ENCODE results near the gene ZNF324B. TPM values are rescaled to one million over a fixed set of nuclear protein-coding genes. Genes with fewer than 3 reads are reported as not detected.

The ZNF324B gene
- total and polyA plus RNA-seq, 4 donors, result 0.53 to 4.9 (median 2.8) TPM

DNA sequence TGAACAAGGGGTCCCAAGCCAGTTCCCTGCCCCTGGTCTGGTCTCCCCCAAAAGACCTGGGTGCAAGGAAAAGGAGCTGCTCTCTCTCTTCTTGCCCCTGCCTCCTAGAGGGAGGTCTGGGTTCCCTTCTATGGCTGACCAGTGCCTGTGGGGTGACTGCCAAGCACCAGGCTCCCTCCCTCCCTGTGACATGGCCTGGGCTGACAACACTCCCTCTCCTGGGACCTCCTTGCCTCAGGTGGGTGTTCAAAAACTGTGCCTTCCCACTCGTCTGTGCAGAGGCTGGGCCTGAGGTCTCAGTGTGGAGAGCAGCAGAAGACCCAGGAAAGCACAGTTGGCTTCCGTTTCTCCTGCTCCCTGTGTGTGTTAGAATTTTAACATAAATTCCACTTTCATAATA is 29.4 kb downstream of the ZNF324B start:
- no peaks in the 10 kb centered on the region for H3K9me3 ChIP-seq (ENCODE audit: control insufficient read depth in 4 of 4, low read length in 3 of 4)
- no peaks in the 10 kb centered on the region for H3K27me3 ChIP-seq (ENCODE audit: control insufficient read depth in 4 of 4, insufficient read depth in 4 of 4, low read length in 3 of 4)
- no peak overlapping the region for H3K27ac ChIP-seq (ENCODE audit: low read depth in 1 of 2, low read length in 2 of 2)
- H3K9ac ChIP-seq (ENCODE audit: low read depth in 1 of 2, low read length in 2 of 2), result no peak overlapping the region
- TF ChIP-seq YY1 (IDR thresholded peaks at IDR 0.05) (no peak), HNF4G (IDR thresholded peaks at IDR 0.05) (no peak), HNF4A (conservative IDR thresholded peaks at IDR 0.05) (no peak), RAD21 (IDR thresholded peaks at IDR 0.05) (no peak), FOXA1 (IDR thresholded peaks at IDR 0.05) (no peak), NR2F2 (IDR thresholded peaks at IDR 0.05) (no peak), FOXA2 (IDR thresholded peaks at IDR 0.05) (no peak), SP1 (IDR thresholded peaks at IDR 0.05) (no peak), TAF1 (conservative IDR thresholded peaks at IDR 0.05) (no peak)
- TF ChIP-seq, protein P1, sequence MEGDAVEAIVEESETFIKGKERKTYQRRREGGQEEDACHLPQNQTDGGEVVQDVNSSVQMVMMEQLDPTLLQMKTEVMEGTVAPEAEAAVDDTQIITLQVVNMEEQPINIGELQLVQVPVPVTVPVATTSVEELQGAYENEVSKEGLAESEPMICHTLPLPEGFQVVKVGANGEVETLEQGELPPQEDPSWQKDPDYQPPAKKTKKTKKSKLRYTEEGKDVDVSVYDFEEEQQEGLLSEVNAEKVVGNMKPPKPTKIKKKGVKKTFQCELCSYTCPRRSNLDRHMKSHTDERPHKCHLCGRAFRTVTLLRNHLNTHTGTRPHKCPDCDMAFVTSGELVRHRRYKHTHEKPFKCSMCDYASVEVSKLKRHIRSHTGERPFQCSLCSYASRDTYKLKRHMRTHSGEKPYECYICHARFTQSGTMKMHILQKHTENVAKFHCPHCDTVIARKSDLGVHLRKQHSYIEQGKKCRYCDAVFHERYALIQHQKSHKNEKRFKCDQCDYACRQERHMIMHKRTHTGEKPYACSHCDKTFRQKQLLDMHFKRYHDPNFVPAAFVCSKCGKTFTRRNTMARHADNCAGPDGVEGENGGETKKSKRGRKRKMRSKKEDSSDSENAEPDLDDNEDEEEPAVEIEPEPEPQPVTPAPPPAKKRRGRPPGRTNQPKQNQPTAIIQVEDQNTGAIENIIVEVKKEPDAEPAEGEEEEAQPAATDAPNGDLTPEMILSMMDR (IDR thresholded peaks at IDR 0.05; ENCODE audit: low read depth, low read length, missing input control), result no peak
- TF ChIP-seq, protein P2, sequence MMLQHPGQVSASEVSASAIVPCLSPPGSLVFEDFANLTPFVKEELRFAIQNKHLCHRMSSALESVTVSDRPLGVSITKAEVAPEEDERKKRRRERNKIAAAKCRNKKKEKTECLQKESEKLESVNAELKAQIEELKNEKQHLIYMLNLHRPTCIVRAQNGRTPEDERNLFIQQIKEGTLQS (IDR thresholded peaks at IDR 0.05), result no peak
- TF ChIP-seq, protein P3, sequence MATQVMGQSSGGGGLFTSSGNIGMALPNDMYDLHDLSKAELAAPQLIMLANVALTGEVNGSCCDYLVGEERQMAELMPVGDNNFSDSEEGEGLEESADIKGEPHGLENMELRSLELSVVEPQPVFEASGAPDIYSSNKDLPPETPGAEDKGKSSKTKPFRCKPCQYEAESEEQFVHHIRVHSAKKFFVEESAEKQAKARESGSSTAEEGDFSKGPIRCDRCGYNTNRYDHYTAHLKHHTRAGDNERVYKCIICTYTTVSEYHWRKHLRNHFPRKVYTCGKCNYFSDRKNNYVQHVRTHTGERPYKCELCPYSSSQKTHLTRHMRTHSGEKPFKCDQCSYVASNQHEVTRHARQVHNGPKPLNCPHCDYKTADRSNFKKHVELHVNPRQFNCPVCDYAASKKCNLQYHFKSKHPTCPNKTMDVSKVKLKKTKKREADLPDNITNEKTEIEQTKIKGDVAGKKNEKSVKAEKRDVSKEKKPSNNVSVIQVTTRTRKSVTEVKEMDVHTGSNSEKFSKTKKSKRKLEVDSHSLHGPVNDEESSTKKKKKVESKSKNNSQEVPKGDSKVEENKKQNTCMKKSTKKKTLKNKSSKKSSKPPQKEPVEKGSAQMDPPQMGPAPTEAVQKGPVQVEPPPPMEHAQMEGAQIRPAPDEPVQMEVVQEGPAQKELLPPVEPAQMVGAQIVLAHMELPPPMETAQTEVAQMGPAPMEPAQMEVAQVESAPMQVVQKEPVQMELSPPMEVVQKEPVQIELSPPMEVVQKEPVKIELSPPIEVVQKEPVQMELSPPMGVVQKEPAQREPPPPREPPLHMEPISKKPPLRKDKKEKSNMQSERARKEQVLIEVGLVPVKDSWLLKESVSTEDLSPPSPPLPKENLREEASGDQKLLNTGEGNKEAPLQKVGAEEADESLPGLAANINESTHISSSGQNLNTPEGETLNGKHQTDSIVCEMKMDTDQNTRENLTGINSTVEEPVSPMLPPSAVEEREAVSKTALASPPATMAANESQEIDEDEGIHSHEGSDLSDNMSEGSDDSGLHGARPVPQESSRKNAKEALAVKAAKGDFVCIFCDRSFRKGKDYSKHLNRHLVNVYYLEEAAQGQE (IDR thresholded peaks at IDR 0.05), result no peak
- TF ChIP-seq, protein P4, sequence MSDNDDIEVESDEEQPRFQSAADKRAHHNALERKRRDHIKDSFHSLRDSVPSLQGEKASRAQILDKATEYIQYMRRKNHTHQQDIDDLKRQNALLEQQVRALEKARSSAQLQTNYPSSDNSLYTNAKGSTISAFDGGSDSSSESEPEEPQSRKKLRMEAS (IDR thresholded peaks at IDR 0.05), result no peak
- TF ChIP-seq, protein P5, sequence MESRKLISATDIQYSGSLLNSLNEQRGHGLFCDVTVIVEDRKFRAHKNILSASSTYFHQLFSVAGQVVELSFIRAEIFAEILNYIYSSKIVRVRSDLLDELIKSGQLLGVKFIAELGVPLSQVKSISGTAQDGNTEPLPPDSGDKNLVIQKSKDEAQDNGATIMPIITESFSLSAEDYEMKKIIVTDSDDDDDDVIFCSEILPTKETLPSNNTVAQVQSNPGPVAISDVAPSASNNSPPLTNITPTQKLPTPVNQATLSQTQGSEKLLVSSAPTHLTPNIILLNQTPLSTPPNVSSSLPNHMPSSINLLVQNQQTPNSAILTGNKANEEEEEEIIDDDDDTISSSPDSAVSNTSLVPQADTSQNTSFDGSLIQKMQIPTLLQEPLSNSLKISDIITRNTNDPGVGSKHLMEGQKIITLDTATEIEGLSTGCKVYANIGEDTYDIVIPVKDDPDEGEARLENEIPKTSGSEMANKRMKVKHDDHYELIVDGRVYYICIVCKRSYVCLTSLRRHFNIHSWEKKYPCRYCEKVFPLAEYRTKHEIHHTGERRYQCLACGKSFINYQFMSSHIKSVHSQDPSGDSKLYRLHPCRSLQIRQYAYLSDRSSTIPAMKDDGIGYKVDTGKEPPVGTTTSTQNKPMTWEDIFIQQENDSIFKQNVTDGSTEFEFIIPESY (IDR thresholded peaks at IDR 0.05), result no peak
- no peak for DNase-seq (ENCODE audit: low spot score)
- H3K36me3 ChIP-seq (ENCODE audit: control insufficient read depth in 4 of 4, insufficient read depth in 3 of 4, low read depth in 1 of 4, low read length in 3 of 4), result peaks cover 0 to 15% (median 5%) of the 10 kb centered on the region in 4 donors
- H3K4me3 ChIP-seq (ENCODE audit: low read depth in 1 of 3, low read length in 3 of 3), result no peak overlapping the region
- 92% methylated on average over 2 of the region's 2 CpGs for WGBS
- peaks cover 6 to 12% (median 7%) of the 10 kb centered on the region in 4 donors for H3K4me1 ChIP-seq (ENCODE audit: control insufficient read depth in 4 of 4, insufficient read depth in 4 of 4, low read length in 3 of 4)

DNA sequence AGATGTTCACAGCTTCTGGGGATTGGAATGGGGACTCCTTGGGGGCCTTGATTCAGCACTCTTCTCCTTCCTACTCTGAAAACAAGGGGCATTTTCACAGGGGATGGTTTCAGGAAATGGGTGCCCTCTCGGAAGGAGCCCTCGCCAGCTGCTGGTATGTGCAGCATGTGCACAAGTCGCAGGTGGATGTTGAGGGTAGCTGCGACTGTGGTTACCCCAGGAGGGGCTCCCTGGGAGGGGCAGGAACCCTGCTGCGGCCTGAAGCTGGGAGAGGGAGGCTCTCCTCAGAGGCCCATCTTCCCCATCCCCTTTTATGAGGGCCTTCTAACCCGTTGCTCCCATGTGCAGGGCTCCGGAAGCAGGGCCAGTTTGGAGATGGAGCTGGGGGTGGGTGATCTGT is 30.9 kb downstream of the ZNF324B start:
- Histone ChIP-seq H3K9ac (ENCODE audit: low read depth in 1 of 2, low read length in 2 of 2) (no peak overlapping the region), H3K27me3 (ENCODE audit: control insufficient read depth in 4 of 4, insufficient read depth in 4 of 4, low read length in 3 of 4) (no peaks in the 10 kb centered on the region), H3K27ac (ENCODE audit: low read depth in 1 of 2, low read length in 2 of 2) (no peak overlapping the region), H3K36me3 (ENCODE audit: control insufficient read depth in 4 of 4, insufficient read depth in 3 of 4, low read depth in 1 of 4, low read length in 3 of 4) (peaks cover 0 to 15% (median 5%) of the 10 kb centered on the region in 4 donors), H3K4me1 (ENCODE audit: control insufficient read depth in 4 of 4, insufficient read depth in 4 of 4, low read length in 3 of 4) (peaks cover 0 to 2% (median under 1%) of the 10 kb centered on the region in 4 donors), H3K9me3 (ENCODE audit: control insufficient read depth in 4 of 4, low read length in 3 of 4) (no peaks in the 10 kb centered on the region), H3K4me3 (ENCODE audit: low read depth in 1 of 3, low read length in 3 of 3) (no peak overlapping the region)
- WGBS, result 93% methylated on average over 7 of the region's 7 CpGs
- DNase-seq (ENCODE audit: low spot score), result no peak
- TF ChIP-seq HNF4A (conservative IDR thresholded peaks at IDR 0.05), result no peak
- no peak for TF ChIP-seq JUND (IDR thresholded peaks at IDR 0.05)
- no peak for TF ChIP-seq RXRA (IDR thresholded peaks at IDR 0.05)
- TF ChIP-seq TAF1 (conservative IDR thresholded peaks at IDR 0.05), result no peak
- no peak for TF ChIP-seq HNF4G (IDR thresholded peaks at IDR 0.05)
- no peak for TF ChIP-seq SP1 (IDR thresholded peaks at IDR 0.05)
- no peak for TF ChIP-seq FOXA2 (IDR thresholded peaks at IDR 0.05)
- TF ChIP-seq, protein P5 (IDR thresholded peaks at IDR 0.05), result no peak
- TF ChIP-seq GABPA (IDR thresholded peaks at IDR 0.05 in 1 of 2, conservative IDR thresholded peaks at IDR 0.05 in 1 of 2), result no peak
- TF ChIP-seq, protein P2 (IDR thresholded peaks at IDR 0.05), result no peak
- TF ChIP-seq YY1 (IDR thresholded peaks at IDR 0.05), result no peak
- no peak for TF ChIP-seq EGR1 (IDR thresholded peaks at IDR 0.05; ENCODE audit: low read depth in 2 of 2)
- TF ChIP-seq RAD21 (IDR thresholded peaks at IDR 0.05), result no peak
- TF ChIP-seq FOXA1 (IDR thresholded peaks at IDR 0.05), result no peak

Measured in liver (tissue), 9 donors.